ENCODE results near the gene LDHD.
"Not testable (repeated sequence)": the region's sequence is repeated elsewhere in the genome, so short reads cannot be mapped to it uniquely, and the experiment has no call there.

The LDHD gene

DNA sequence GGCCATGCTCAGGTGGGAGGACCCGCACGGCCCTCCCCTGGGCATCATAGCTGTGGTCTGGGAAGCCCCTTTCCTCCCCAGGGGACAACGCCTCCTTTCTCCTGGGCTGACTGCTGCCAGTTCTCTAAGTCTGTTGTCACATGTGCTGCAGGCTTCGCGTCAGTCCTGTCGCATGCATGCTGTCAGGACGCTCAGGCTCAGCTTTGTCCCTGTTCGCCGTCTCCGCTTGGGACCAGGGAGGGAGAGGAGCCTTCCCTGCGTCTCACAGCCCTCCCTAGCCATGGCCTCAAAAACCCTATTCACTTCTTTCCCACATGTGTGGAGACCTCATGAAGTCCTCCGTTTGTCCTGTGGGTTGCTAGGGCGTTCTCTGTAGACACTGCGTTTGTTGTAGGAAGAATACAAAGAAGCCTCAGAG lies 21.4 kb downstream of the LDHD start:
- Histone ChIP-seq H3K4me1 (ENCODE audit: low read length) (no peaks in the 10 kb centered on the region), H3K27ac (ENCODE audit: low read length) (no peak overlapping the region), H3K4me3 (ENCODE audit: low read length) (no peak overlapping the region), H3K9me3 (replicated peaks; ENCODE audit: insufficient read depth, low read length) (no peaks in the 10 kb centered on the region), H3K9me2 (replicated peaks; ENCODE audit: insufficient read depth, low read length) (no peaks in the 10 kb centered on the region), H3F3A (ENCODE audit: insufficient read depth, low read length) (no peaks in the 10 kb centered on the region), H4K20me1 (ENCODE audit: insufficient read depth, low read length) (no peaks in the 10 kb centered on the region), H3K4me2 (ENCODE audit: low read depth, low read length) (no peak overlapping the region), H3K79me2 (ENCODE audit: low read length) (no peaks in the 10 kb centered on the region), H3K9ac (ENCODE audit: low read length) (no peak overlapping the region), H2AFZ (ENCODE audit: low read length) (no peak overlapping the region), H3K27me3 (replicated peaks; ENCODE audit: insufficient read depth, low read length) (no peaks in the 10 kb centered on the region), H3K36me3 (replicated peaks; ENCODE audit: insufficient read depth, low read length) (no peaks in the 10 kb centered on the region)
- DNase-seq = no peak
- TF ChIP-seq EZH2phosphoT487 (IDR thresholded peaks at IDR 0.05; ENCODE audit: low read length) (no peak), EZH2 (optimal IDR thresholded peaks at IDR 0.05; ENCODE audit: low read depth, low read length) (no peak)
- TF ChIP-seq, protein P1, sequence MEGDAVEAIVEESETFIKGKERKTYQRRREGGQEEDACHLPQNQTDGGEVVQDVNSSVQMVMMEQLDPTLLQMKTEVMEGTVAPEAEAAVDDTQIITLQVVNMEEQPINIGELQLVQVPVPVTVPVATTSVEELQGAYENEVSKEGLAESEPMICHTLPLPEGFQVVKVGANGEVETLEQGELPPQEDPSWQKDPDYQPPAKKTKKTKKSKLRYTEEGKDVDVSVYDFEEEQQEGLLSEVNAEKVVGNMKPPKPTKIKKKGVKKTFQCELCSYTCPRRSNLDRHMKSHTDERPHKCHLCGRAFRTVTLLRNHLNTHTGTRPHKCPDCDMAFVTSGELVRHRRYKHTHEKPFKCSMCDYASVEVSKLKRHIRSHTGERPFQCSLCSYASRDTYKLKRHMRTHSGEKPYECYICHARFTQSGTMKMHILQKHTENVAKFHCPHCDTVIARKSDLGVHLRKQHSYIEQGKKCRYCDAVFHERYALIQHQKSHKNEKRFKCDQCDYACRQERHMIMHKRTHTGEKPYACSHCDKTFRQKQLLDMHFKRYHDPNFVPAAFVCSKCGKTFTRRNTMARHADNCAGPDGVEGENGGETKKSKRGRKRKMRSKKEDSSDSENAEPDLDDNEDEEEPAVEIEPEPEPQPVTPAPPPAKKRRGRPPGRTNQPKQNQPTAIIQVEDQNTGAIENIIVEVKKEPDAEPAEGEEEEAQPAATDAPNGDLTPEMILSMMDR (IDR thresholded peaks at IDR 0.05; ENCODE audit: low read length) = no peak

DNA sequence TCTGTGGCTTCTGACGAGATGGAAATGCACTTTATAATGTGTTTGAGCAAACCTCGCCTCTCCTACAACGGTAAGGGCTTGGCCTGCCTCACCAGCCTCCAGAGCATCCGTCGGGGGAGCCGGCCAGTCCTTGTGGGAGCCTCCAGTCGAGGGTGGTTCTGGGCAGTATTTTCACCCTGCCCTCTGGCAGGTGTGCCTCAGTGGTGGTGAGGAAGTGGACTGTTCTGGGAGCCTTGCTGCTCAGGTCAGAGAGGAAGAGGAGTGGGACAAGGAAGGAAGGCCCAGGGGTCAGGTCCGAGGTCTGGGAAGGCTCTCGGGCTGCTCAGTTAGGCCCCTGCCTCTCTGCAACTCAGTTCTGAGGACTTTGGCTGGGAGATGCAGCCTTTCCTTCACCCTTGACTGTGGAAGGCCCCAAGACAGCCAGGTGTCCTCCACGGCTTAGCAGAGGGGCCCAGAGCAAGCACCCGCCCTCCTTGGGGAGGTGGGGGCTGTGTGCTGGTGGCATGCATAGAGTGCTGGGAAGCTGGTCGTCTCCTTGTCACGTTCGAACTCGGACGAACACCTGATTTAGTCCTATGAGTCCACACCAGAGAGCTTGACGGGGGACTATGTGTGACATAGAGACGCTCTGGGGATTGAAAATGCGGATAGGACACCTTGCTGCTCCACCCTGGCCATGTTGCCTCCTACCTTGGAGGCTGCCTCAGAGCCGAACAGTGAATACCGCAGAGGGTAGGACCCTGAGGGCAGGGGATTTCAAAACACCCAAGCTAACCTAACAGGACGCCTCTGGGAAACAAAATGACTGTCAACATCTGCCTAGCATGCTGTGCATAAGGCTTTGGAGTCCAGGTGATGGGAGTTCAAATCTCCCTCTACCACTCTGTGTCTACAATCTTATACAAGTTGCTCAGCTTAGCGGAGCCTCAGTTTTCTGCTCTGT lies 22.7 kb downstream of the LDHD start:
- H3K27me3 ChIP-seq (replicated peaks; ENCODE audit: insufficient read depth, low read length) = no peaks in the 10 kb centered on the region
- no peak overlapping the region for H3K27ac ChIP-seq (ENCODE audit: low read length)
- no peaks in the 10 kb centered on the region for H3K9me3 ChIP-seq (replicated peaks; ENCODE audit: insufficient read depth, low read length)
- H3K79me2 ChIP-seq (ENCODE audit: low read length) = no peaks in the 10 kb centered on the region
- H3K4me1 ChIP-seq (ENCODE audit: low read length) = no peaks in the 10 kb centered on the region
- no peak overlapping the region for H2AFZ ChIP-seq (ENCODE audit: low read length)
- no peaks in the 10 kb centered on the region for H3F3A ChIP-seq (ENCODE audit: insufficient read depth, low read length)
- DNase-seq = no peak
- no peaks in the 10 kb centered on the region for H3K9me2 ChIP-seq (replicated peaks; ENCODE audit: insufficient read depth, low read length)
- no peak overlapping the region for H3K4me2 ChIP-seq (ENCODE audit: low read depth, low read length)
- TF ChIP-seq, protein P1 (IDR thresholded peaks at IDR 0.05; ENCODE audit: low read length) = no peak
- TF ChIP-seq EZH2phosphoT487 (IDR thresholded peaks at IDR 0.05; ENCODE audit: low read length) (no peak), EZH2 (optimal IDR thresholded peaks at IDR 0.05; ENCODE audit: low read depth, low read length) (no peak)
- no peaks in the 10 kb centered on the region for H4K20me1 ChIP-seq (ENCODE audit: insufficient read depth, low read length)
- H3K4me3 ChIP-seq (ENCODE audit: low read length) = no peak overlapping the region
- no peaks in the 10 kb centered on the region for H3K36me3 ChIP-seq (replicated peaks; ENCODE audit: insufficient read depth, low read length)
- no peak overlapping the region for H3K9ac ChIP-seq (ENCODE audit: low read length)

DNA sequence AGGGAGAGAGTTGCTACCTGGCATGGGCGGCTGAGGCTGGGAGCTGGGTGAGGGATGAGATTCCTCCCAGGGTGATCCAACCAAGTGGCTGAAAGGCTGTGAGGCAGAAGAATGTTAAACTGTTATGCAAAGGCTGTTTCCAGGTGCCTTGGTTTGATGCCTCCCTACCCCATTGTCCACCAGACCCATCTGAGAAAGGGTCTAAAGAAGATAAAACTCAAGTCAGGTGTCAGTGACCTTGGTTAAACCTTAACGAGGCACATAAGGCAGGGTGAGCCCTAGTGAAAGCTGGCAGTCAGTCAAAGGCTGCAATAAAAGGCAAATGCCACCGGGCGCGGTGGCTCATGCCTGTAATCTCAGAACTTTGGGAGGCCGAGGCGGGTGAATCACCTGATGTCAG lies 23.8 kb downstream of the LDHD start:
- Histone ChIP-seq H3F3A (ENCODE audit: insufficient read depth, low read length) (no peaks in the 10 kb centered on the region), H3K4me2 (ENCODE audit: low read depth, low read length) (no peak overlapping the region), H2AFZ (ENCODE audit: low read length) (no peak overlapping the region), H3K4me1 (ENCODE audit: low read length) (no peaks in the 10 kb centered on the region), H3K9me2 (replicated peaks; ENCODE audit: insufficient read depth, low read length) (no peaks in the 10 kb centered on the region), H3K79me2 (ENCODE audit: low read length) (no peaks in the 10 kb centered on the region), H3K4me3 (ENCODE audit: low read length) (no peak overlapping the region), H3K9ac (ENCODE audit: low read length) (no peak overlapping the region), H4K20me1 (ENCODE audit: insufficient read depth, low read length) (no peaks in the 10 kb centered on the region), H3K27ac (ENCODE audit: low read length) (no peak overlapping the region), H3K27me3 (replicated peaks; ENCODE audit: insufficient read depth, low read length) (no peaks in the 10 kb centered on the region), H3K36me3 (replicated peaks; ENCODE audit: insufficient read depth, low read length) (no peaks in the 10 kb centered on the region), H3K9me3 (replicated peaks; ENCODE audit: insufficient read depth, low read length) (no peaks in the 10 kb centered on the region)
- TF ChIP-seq EZH2phosphoT487 (IDR thresholded peaks at IDR 0.05; ENCODE audit: low read length) (no peak), EZH2 (optimal IDR thresholded peaks at IDR 0.05; ENCODE audit: low read depth, low read length) (no peak)
- TF ChIP-seq, protein P1 (IDR thresholded peaks at IDR 0.05; ENCODE audit: low read length) = no peak
- no peak for DNase-seq

- H3K9ac ChIP-seq (ENCODE audit: low read length); H2AFZ ChIP-seq (ENCODE audit: low read length); H3F3A ChIP-seq (ENCODE audit: insufficient read depth, low read length); H3K9me3 ChIP-seq (replicated peaks; ENCODE audit: insufficient read depth, low read length); H3K4me3 ChIP-seq (ENCODE audit: low read length); H3K4me2 ChIP-seq (ENCODE audit: low read depth, low read length); H3K27ac ChIP-seq (ENCODE audit: low read length); H3K79me2 ChIP-seq (ENCODE audit: low read length); H3K27me3 ChIP-seq (replicated peaks; ENCODE audit: insufficient read depth, low read length); H4K20me1 ChIP-seq (ENCODE audit: insufficient read depth, low read length); H3K9me2 ChIP-seq (replicated peaks; ENCODE audit: insufficient read depth, low read length); DNase-seq; H3K36me3 ChIP-seq (replicated peaks; ENCODE audit: insufficient read depth, low read length); H3K4me1 ChIP-seq (ENCODE audit: low read length): not testable (repeated sequence)
Observed at GRCh38 chr16:75091619-75092018, 25.0 kb downstream of the LDHD start.

DNA sequence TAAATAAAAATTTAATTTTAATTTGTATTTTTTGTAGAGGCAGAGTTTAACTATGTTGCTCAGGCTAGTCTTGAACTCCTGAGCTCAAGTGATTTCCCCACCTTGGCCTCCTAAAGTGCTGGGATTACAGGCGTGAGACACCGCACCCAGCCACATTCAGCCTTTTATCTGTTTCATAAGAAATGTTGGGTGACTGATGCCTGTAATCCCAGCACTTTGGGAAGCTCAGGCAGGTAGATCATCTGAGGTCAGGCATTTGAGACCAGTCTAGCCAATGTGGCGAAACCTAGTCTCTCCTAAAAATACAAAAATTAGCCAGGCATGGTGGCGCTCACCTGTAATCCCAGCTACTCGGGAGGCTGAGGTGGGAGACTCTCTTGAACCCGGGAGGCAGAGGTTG lies 25.7 kb downstream of the LDHD start:
- not testable (repeated sequence) for H3K36me3 ChIP-seq (replicated peaks; ENCODE audit: insufficient read depth, low read length); H3K27me3 ChIP-seq (replicated peaks; ENCODE audit: insufficient read depth, low read length); H4K20me1 ChIP-seq (ENCODE audit: insufficient read depth, low read length); H3K4me3 ChIP-seq (ENCODE audit: low read length); H3K27ac ChIP-seq (ENCODE audit: low read length); H3K79me2 ChIP-seq (ENCODE audit: low read length); H3K9ac ChIP-seq (ENCODE audit: low read length); H2AFZ ChIP-seq (ENCODE audit: low read length); DNase-seq; H3K9me2 ChIP-seq (replicated peaks; ENCODE audit: insufficient read depth, low read length); H3F3A ChIP-seq (ENCODE audit: insufficient read depth, low read length); H3K4me2 ChIP-seq (ENCODE audit: low read depth, low read length); H3K9me3 ChIP-seq (replicated peaks; ENCODE audit: insufficient read depth, low read length); H3K4me1 ChIP-seq (ENCODE audit: low read length)

Measured in MM.1S (cell line).